COLO829 (cell line): Measurements from ENCODE around the gene FAM186B.
A peak's percentile ranks its signal among the peaks of the same experiment; 100 is the strongest.

Source experiments
- DNase-seq: peaks from one replicate; pipeline ENCODE4 v3.0.0; 2012; ENCODE audit warnings: low spot score

Gene FAM186B

DNA sequence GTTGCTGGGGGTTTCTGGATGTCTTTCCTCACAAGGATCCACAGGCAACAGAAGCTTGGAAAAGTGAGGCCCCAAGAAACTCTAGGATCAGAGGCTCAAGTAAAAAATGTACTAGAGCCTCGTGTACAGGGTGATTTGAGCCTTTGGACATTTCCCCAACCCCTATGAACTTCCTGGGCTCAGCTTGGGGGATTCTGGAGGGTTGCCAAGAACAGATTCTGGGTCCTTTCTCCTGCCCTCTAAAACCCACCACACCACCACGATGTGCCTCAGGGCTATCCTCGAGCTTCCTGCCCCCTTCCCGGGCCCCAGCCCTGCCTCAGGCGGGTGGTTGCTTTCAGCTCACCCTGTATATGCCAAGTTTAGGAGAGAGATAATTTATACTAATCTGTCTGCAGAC is 583 bp downstream of the FAM186B start:
- no peak for DNase-seq

DNA sequence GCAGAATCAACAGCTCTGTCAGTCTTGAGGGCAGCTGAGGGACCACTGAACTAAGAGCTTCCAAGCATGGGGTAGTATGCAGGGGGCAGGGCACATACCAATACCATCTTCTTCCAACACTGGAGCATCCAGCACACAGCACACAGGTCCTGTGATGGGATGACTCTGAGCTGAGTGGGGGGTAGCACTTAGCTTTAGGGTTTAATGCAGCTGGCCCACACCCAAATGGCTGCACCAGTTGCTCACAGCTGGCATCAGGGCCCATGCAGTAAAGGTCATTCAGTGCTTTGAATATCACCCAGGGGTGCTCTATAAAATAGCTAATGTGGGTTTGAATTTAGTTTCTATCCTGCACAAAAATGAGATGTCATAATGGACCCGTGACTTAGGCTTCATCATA is 1.7 kb downstream of the FAM186B start:
- DNase-seq, result no peak

DNA sequence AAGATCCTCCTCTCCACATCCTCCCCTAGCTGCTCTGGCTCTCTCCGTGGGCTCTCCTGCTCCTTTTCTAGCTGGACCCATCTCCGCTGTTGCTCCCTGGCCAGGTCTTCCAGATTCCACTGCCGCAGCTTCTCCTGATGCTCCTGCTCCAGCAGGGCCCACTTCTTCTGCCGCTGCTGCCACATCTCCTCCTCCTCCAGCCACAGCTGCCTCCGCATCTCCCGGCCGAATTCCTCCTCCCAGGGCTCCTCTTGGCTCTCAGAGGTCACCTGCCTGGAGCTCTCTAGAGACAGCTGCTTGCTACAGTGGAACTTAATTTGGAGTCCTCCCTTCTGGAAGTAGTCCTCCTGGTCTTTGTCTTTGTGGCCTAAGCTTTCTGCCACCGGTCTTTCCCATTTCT is 5.5 kb downstream of the FAM186B start:
- DNase-seq, result no peak

GRCh38 chr12:49598527-49598926 is 6.9 kb downstream of the FAM186B start:
- no peak for DNase-seq

- DNase-seq, result no peak
These were observed 16.5 kb downstream of the FAM186B start for GRCh38 chr12:49588721-49589516.

GRCh38 chr12:49588281-49588680 is 17.2 kb downstream of the FAM186B start:
- DNase-seq, result no peak

- no peak for DNase-seq
These were observed 18.1 kb downstream of the FAM186B start for GRCh38 chr12:49587174-49587908.

- no peak for DNase-seq
These were observed 19.7 kb downstream of the FAM186B start for GRCh38 chr12:49585477-49586459.

- DNase-seq, result no peak
These were observed 20.8 kb downstream of the FAM186B start for GRCh38 chr12:49584591-49584990.

DNA sequence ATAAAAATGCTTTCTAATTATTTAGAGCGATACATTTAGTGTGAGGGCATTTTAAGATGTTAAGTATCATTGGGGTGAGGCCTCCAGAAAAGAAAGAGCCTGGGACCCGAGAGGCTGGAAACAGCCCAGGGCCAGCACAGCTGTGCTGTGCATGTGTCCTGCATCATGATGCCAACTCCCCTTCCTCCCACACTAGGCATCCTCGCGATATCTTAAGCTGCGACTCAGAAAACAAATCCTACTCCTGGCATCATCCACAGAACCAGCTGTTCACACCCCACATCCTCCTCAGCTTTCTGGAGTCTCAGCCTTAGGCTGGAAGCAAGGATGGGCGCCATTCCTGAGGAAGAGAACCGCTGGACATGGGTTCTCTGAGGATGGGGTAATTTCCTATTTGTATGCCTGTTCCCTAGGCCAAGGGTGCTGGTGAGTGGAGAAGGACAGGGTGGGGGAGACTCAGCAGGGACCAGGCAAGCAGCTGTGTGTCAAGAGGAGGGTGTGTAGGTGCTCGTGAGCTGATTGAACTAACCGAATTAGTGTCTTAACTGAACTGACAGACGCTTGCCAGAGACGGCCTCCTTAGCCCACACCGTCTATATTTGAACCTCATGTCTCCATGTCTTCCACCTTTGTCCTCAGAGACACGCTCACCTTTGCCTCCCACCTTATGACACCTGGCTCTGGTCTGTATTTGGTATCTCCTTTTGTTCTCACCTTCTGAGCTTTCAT is 21.9 kb downstream of the FAM186B start:
- DNase-seq, result no peak

GRCh38 chr12:49582850-49583249 is 22.6 kb downstream of the FAM186B start:
- DNase-seq, result no peak

- no peak for DNase-seq
These were observed 23.2 kb downstream of the FAM186B start for GRCh38 chr12:49582201-49582600.

DNA sequence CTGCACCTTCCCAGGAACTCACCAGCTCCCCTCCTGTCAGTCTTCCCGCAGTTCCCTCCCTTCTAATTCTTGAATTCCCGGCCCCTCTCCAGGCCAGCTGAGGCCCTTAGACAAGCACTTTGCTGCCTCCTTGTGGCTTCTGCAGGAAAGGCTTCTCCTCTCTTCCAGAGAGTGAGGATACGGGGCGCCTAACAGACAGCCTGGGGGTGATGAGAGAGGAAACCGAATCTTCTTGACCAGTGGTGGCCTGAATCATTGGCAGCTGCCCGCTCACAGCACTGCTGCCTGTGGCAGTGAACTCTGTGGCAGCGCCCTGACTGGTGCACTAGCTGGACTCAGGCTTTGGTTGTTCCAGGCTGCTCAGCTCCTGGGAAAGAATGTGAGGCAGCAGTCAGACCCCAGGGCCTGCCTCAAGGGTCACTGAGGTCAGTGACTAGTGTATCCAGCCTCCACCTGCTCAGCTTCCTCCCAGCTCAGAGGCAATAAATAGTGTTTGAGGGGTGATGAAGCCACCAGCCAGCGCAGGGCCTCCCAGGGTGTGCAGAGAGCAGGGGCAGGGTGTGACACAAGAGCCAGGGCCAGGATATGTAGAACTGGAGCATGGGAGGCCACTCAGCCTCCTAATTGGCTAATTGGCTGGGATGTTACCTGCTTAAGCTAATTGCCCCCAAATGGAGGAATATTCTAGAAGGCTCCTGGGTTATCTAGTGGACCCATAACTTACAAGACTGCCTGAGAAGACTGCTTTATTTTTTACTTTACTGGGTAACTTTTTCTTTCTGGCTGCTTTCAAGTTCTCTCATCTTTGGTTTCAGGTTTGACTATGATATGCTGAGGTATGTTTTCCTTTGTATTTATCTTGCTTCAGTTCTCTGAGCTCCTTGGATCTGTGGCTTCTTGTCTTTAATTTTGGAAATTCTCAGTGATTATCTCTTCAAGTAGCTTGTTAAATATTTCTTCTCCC is 24.6 kb downstream of the FAM186B start:
- peak; percentile 70 for DNase-seq

DNA sequence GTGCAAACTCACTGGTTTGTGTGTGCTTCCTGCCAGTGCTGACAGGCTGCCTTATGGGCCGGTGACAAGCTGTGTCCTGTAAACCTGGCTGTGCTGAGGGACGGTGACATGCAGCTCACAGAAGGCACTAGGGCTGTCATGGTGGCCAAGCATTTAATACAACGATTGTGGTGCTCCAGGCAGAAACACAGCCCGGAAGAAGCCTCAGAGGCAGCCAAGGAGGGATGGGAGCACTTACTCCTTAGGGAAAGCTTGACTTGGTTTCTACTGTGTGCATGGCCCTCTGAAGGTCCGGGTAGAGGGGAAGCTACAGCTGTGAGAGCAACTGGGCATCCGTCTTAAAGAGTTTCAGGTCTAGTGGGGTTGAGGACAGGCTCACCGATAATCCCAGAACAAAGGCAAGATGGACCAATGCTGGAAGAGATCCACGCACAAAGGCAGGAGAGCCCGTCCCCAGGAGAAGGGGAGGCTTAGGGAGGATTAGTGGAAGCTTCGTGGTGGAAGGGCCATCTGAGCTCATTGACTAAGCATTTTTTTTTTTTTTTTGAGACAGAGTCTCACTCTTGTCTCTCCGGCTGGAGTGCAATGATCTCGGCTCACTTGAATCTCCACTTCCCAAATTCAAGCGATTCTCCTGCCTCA is 26.8 kb downstream of the FAM186B start:
- DNase-seq, result no peak

- DNase-seq, result no peak
These were observed 27.7 kb downstream of the FAM186B start for GRCh38 chr12:49577589-49578315.

- peak; percentile 25 for DNase-seq
These were observed 36.8 kb downstream of the FAM186B start for GRCh38 chr12:49568442-49569162.

- peak; percentile 93 for DNase-seq
These were observed 37.6 kb downstream of the FAM186B start, which contains the start of gene MCRS1 for GRCh38 chr12:49567611-49568441. MCRS1 (minus strand) TSS chr12:49568142; CDS start chr12:49566731, 1,411 bp downstream.

- no peak for DNase-seq
These were observed 38.2 kb downstream of the FAM186B start for GRCh38 chr12:49567302-49567610.
